Gastrocnemius medialis (tissue), 4 donors: ENCODE results near the gene TBX21. TPM values are rescaled to one million over a fixed set of nuclear protein-coding genes. Genes with fewer than 3 reads are reported as not detected.

Experiments used
- ATAC-seq, 2 donors: fragments of 150-250 bp; one replicate each; pipeline ENCODE4 v1.9.1; 2016
- DNase-seq, 2 donors: peaks; one replicate each; pipeline ENCODE4 v3.0.0-alpha.2; 2019
- H3K27ac ChIP-seq, 4 donors: fragments of 200-600 bp; sonication (generic); 1 replicate in 1 of 4; 2 replicates in 3 of 4; pipeline ENCODE4 v1.5.1; 2016 to 2018; ENCODE audit warnings: mild to moderate bottlenecking in 2 of 4, moderate library complexity in 1 of 4
- H3K27me3 ChIP-seq, 3 donors: fragments of 200-600 bp; sonication (generic) in 2 of 3; 1 replicate in 1 of 3; 2 replicates in 2 of 3; pipeline versions ENCODE4 v1.5.1 to v1.6.0; 2016 to 2019; ENCODE audit warnings: mild to moderate bottlenecking in 1 of 3, moderate library complexity in 1 of 3
- H3K36me3 ChIP-seq, 2 donors: fragments of 200-600 bp; sonication (generic) in 1 of 2; one replicate each; pipeline ENCODE4 v1.5.1; 2017 to 2018
- H3K4me1 ChIP-seq, 2 donors: fragments of 200-600 bp; sonication (generic) in 1 of 2; one replicate each; pipeline ENCODE4 v1.5.1; 2016 to 2017; ENCODE audit warnings: mild to moderate bottlenecking in 2 of 2
- H3K4me3 ChIP-seq, 4 donors: fragments of 200-600 bp; sonication (generic) in 3 of 4; 1 replicate in 1 of 4; 2 replicates in 3 of 4; pipeline ENCODE4 v1.5.1; 2016 to 2019; ENCODE audit warnings: mild to moderate bottlenecking in 2 of 4
- H3K9me3 ChIP-seq, 3 donors: fragments of 200-600 bp; sonication (generic) in 2 of 3; 1 replicate in 1 of 3; 2 replicates in 2 of 3; pipeline ENCODE4 v1.5.1; 2016 to 2019
- CTCF ChIP-seq, 5 experiments: fragments of 450-650 bp in 3 of 5; fragments of 200-600 bp in 2 of 5; sonication (generic) in 2 of 5; IDR thresholded peaks in 4 of 5; conservative IDR thresholded peaks in 1 of 5; 1 replicate in 4 of 5; 2 replicates in 1 of 5; pipeline ENCODE4 v1.5.1; 2016 to 2019; ENCODE audit warnings: antibody characterized with exemption in 5 of 5, mild to moderate bottlenecking in 3 of 5, moderate library complexity in 3 of 5
- POLR2A ChIP-seq, 2 donors: fragments of 450-650 bp; IDR thresholded peaks; one replicate each; pipeline ENCODE4 v1.6.1; 2017; ENCODE audit warnings: antibody characterized with exemption in 2 of 2, mild to moderate bottlenecking in 2 of 2, moderate library complexity in 2 of 2
- in situ Hi-C, 4 donors: fragments of 200-750 bp; cut with MboI; loops; one replicate each; pipeline versions ENCODE4 v1.15.0 to v1.8.0; 2017; ENCODE audit warnings: low sequenced_read_pairs in 4 of 4
- intact Hi-C: fragments of 100-400 bp; cut with DNase I; formaldehyde crosslinking; loops from one replicate; pipeline ENCODE4 v1.15.1; 2023; ENCODE audit warnings: low total_unique reads
- total RNA-seq, 4 donors: library from RNA; depleted of rRNA; stranded (reverse); fragments of >200 nt; gene quantifications; one replicate each; pipeline versions ENCODE4 v1.1.0 to v1.2.3, GENCODE V29; 2016

The TBX21 gene
- total RNA-seq, 4 donors from 2014 or later, result 0.98 to 3.3 TPM; not detected in 2

- Histone ChIP-seq H3K27ac (no peak overlapping the region), H3K9me3 (no peaks in the 10 kb centered on the region), H3K36me3 (no peaks in the 10 kb centered on the region), H3K4me1 (peaks cover 0 to 7% of the 10 kb centered on the region in 2 donors), H3K4me3 (no peak overlapping the region), H3K27me3 (peaks cover 39 to 52% (median 40%) of the 10 kb centered on the region in 3 donors)
- TF ChIP-seq CTCF (IDR thresholded peaks at IDR 0.05 in 4 of 5, conservative IDR thresholded peaks at IDR 0.05 in 1 of 5) (no peak), POLR2A (IDR thresholded peaks at IDR 0.05) (no peak)
- intact Hi-C loops, result no loop called here
- DNase-seq, result no peak
- in situ Hi-C loops, result no loop called here
- no peak for ATAC-seq
These were observed 13.5 kb upstream of the TBX21 start for GRCh38 chr17:47719411-47720152.

GRCh38 chr17:47720196-47720595 lies 12.8 kb upstream of the TBX21 start:
- H3K27ac ChIP-seq, result no peak overlapping the region
- in situ Hi-C loops (no loop called here), intact Hi-C loops (no loop called here)
- H3K27me3 ChIP-seq, result peaks cover 40 to 57% (median 43%) of the 10 kb centered on the region in 3 donors
- no peak for ATAC-seq
- no peak overlapping the region for H3K4me3 ChIP-seq
- no peak for DNase-seq
- no peaks in the 10 kb centered on the region for H3K36me3 ChIP-seq
- peaks cover 0 to 7% of the 10 kb centered on the region in 2 donors for H3K4me1 ChIP-seq
- TF ChIP-seq POLR2A (IDR thresholded peaks at IDR 0.05) (no peak), CTCF (IDR thresholded peaks at IDR 0.05 in 4 of 5, conservative IDR thresholded peaks at IDR 0.05 in 1 of 5) (no peak)
- H3K9me3 ChIP-seq, result no peaks in the 10 kb centered on the region

GRCh38 chr17:47720754-47721533 lies 12.1 kb upstream of the TBX21 start:
- no peaks in the 10 kb centered on the region for H3K9me3 ChIP-seq
- peaks cover 45 to 60% (median 47%) of the 10 kb centered on the region in 3 donors for H3K27me3 ChIP-seq
- intact Hi-C loops, result no loop called here
- ATAC-seq (no peak), DNase-seq (no peak)
- H3K27ac ChIP-seq, result no peak overlapping the region
- no peak for TF ChIP-seq CTCF (IDR thresholded peaks at IDR 0.05 in 4 of 5, conservative IDR thresholded peaks at IDR 0.05 in 1 of 5)
- no peak for TF ChIP-seq POLR2A (IDR thresholded peaks at IDR 0.05)
- no peaks in the 10 kb centered on the region for H3K36me3 ChIP-seq
- peaks cover 0 to 7% of the 10 kb centered on the region in 2 donors for H3K4me1 ChIP-seq
- no peak overlapping the region for H3K4me3 ChIP-seq
- in situ Hi-C loops, result no loop called here

DNA sequence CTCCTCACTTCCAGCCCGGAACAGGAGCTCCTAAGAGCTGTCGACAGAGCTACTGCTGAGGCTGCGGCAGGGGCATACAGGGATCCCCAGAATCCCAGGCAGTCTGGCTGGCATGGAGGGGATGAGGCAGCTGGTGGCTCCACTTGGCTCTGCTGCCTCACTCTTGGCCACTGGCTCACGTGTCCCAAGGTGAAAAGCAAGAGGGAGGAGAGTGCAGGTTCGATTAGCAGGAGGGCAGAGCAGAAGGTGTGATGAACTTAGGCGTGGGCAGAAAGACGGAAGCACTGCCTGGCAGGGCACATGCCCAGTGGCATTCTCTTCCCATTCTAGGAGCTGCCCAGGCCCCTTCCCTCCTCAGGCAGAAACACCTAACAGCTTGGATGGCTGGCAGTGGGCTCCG lies 11.3 kb upstream of the TBX21 start:
- in situ Hi-C loops (no loop called here), intact Hi-C loops (no loop called here)
- DNase-seq (no peak), ATAC-seq (no peak)
- Histone ChIP-seq H3K27me3 (peaks cover 45 to 60% (median 47%) of the 10 kb centered on the region in 3 donors), H3K4me3 (no peak overlapping the region), H3K27ac (no peak overlapping the region), H3K9me3 (no peaks in the 10 kb centered on the region), H3K4me1 (peaks cover 0 to 7% of the 10 kb centered on the region in 2 donors), H3K36me3 (no peaks in the 10 kb centered on the region)
- TF ChIP-seq POLR2A (IDR thresholded peaks at IDR 0.05) (no peak), CTCF (IDR thresholded peaks at IDR 0.05 in 4 of 5, conservative IDR thresholded peaks at IDR 0.05 in 1 of 5) (no peak)
